K562 (cell line): ENCODE data around the gene CHCHD10. TPM values are rescaled to one million over a fixed set of nuclear protein-coding genes. Genes with fewer than 3 reads are reported as not detected.

Experiments used
- ATAC-seq: fragments of 200-7000 bp; cut with Tn5 transposase; 3 replicates; pipeline ENCODE4 v1.9.1; 2020; ENCODE audit warnings: moderate library complexity
- BruUV-seq: library from RNA; stranded (reverse); fragments of 400-500 nt; replicated peaks from 2 replicates; lab custom pipeline; 2021; lab: Mats Ljungman, UMichigan
- CTCF ChIA-PET: fragments of 300-600 bp; formaldehyde crosslinking; extraction: SDS; loops from one replicate; lab custom pipeline; 2021; ENCODE audit warnings: low intra/inter-chr PET ratio; lab: Yijun Ruan, JAX
- POLR2A ChIA-PET: fragments of 300-600, 350-650 bp; sonication (Branson Sonifier 250); formaldehyde crosslinking; extraction: SDS; loops from one replicate; lab custom pipeline; 2021; ENCODE audit warnings: antibody characterized with exemption, inconsistent platforms; lab: Yijun Ruan, JAX
- DNase-seq, 4 experiments: peaks; one replicate each; pipeline versions ENCODE4 v3.0.0 to v3.0.0-alpha.2; 2011 to 2018; ENCODE audit warnings: low spot score in 3 of 4, mixed read lengths in 3 of 4; ENCODE audit errors: extremely low read depth in 1 of 4
- FAIRE-seq: peaks from 2 replicates; lab custom pipeline; 2011; peaks lifted over from hg19 to GRCh38; lab: Jason Lieb, UNC
- H2AFZ ChIP-seq: 2 replicates; pipeline ENCODE4 v1.6.0; 2011; ENCODE audit warnings: low read depth, low read length, control low read depth, inconsistent platforms
- H3K27ac ChIP-seq: fragments of 200-600 bp; 3 replicates; pipeline ENCODE4 v1.8.0; 2011; ENCODE audit warnings: low read depth, mild to moderate bottlenecking, control low read depth, inconsistent platforms, low read length, moderate library complexity, mixed read lengths; ENCODE audit errors: extremely low read depth
- H3K27me3 ChIP-seq, 2 experiments: fragments of 300-600 bp in 1 of 2; 2 replicates in 1 of 2; 3 replicates in 1 of 2; pipeline versions ENCODE4 v1.6.0 to v1.8.0; 2011; ENCODE audit warnings: inconsistent platforms in 2 of 2, low read length in 2 of 2, mild to moderate bottlenecking in 1 of 2, mixed read lengths in 1 of 2, moderate library complexity in 1 of 2; ENCODE audit not compliant: control insufficient read depth in 2 of 2, insufficient read depth in 2 of 2
- H3K36me3 ChIP-seq: fragments of 300-600 bp; 3 replicates; pipeline ENCODE4 v1.8.0; 2011; ENCODE audit warnings: mild to moderate bottlenecking, low read length, inconsistent platforms; ENCODE audit not compliant: control insufficient read depth, insufficient read depth
- H3K4me1 ChIP-seq, 2 experiments: fragments of 200-600 bp in 1 of 2; replicated peaks in 1 of 2; 2 replicates in 1 of 2; 3 replicates in 1 of 2; pipeline versions ENCODE4 v1.5.1 to v1.8.0; 2011; ENCODE audit warnings: inconsistent platforms in 2 of 2, low read length in 2 of 2, mild to moderate bottlenecking in 1 of 2, mixed read lengths in 1 of 2, moderate library complexity in 1 of 2; ENCODE audit not compliant: control insufficient read depth in 2 of 2, insufficient read depth in 2 of 2
- H3K4me2 ChIP-seq: 2 replicates; pipeline ENCODE4 v1.6.1; 2011; ENCODE audit warnings: low read length, control low read depth, inconsistent platforms, mixed read lengths; ENCODE audit not compliant: insufficient read depth
- H3K4me3 ChIP-seq: fragments of 200-600 bp; sonication (generic), shearing (Covaris generic); 2 replicates; pipeline ENCODE4 v1.5.1; 2016; ENCODE audit warnings: control low read depth, inconsistent platforms
- H3K79me2 ChIP-seq: fragments of 200-600 bp; 3 replicates; pipeline ENCODE4 v1.8.0; 2011; ENCODE audit warnings: low read length, inconsistent platforms; ENCODE audit not compliant: control insufficient read depth, insufficient read depth
- H3K9ac ChIP-seq, 2 experiments: 2 replicates each; pipeline versions ENCODE4 v1.6.0 to v1.6.1; 2011; ENCODE audit warnings: low read depth in 2 of 2, low read length in 2 of 2, control low read depth in 1 of 2, inconsistent platforms in 1 of 2, mild to moderate bottlenecking in 1 of 2, mixed read lengths in 1 of 2; ENCODE audit not compliant: insufficient read depth in 1 of 2
- H3K9me1 ChIP-seq: one replicate; pipeline ENCODE4 v1.6.0; 2011; ENCODE audit warnings: inconsistent platforms, mild to moderate bottlenecking, low read length, moderate library complexity; ENCODE audit not compliant: control insufficient read depth, insufficient read depth
- H3K9me3 ChIP-seq: replicated peaks from 2 replicates; pipeline ENCODE4 v1.5.1; 2011; ENCODE audit warnings: low read depth, low read length, inconsistent platforms; ENCODE audit not compliant: control insufficient read depth, insufficient read depth
- H4K20me1 ChIP-seq: replicated peaks from 2 replicates; pipeline ENCODE4 v1.6.1; 2011; ENCODE audit warnings: low read length, inconsistent platforms, mixed read lengths; ENCODE audit not compliant: control insufficient read depth, insufficient read depth
- BCOR ChIP-seq: fragments of 450-650 bp; IDR thresholded peaks from 2 replicates; pipeline ENCODE4 v1.6.1; 2016
- SMARCA4 ChIP-seq: fragments of 450-650 bp; IDR thresholded peaks from 2 replicates; pipeline ENCODE4 v1.6.1; 2016
- SMARCC2 ChIP-seq: fragments of 450-650 bp; IDR thresholded peaks from 2 replicates; pipeline ENCODE4 v1.6.1; 2017; ENCODE audit warnings: antibody characterized with exemption, moderate library complexity, mild to moderate bottlenecking, low read depth
- SMC3 ChIP-seq: conservative IDR thresholded peaks from 2 replicates; pipeline ENCODE4 v1.6.1; 2011; ENCODE audit warnings: low read depth, low read length, improper control_type of control experiment; ENCODE audit not compliant: insufficient read depth
- WGBS: fragments of 100-300 bp; shearing (Covaris generic); methylation state at CpG from one replicate; pipeline ENCODE4 v1.1.6; 2016; ENCODE audit warnings: low coverage, mixed read lengths; ENCODE audit not compliant: insufficient coverage; ENCODE audit errors: missing lambda C conversion rate; 5-methylcytosine and 5-hydroxymethylcytosine counted together
- in situ Hi-C: fragments of 300-500 bp; cut with MboI; formaldehyde crosslinking; loops from 4 replicates; pipeline ENCODE4 v1.15.0; 2018; ENCODE audit warnings: inconsistent platforms, mixed read lengths
- intact Hi-C: fragments of 100-400 bp; cut with micrococcal nuclease; formaldehyde crosslinking; loops from 2 replicates; pipeline ENCODE4 v1.14.2; 2022
- polyA plus RNA-seq, 8 experiments: library from polyadenylated mRNA; depleted of rRNA in 4 of 8; stranded (reverse) in 5 of 8; unstranded in 3 of 8; fragments of >200 nt; fragmentation: Nextera tagmentation in 2 of 8; fragmentation: Illumina TruSeq in 1 of 8; extraction: Ambion mirVana in 2 of 8; extraction: Trizol in 1 of 8; gene quantifications; 2 replicates each; pipeline versions ENCODE4 v1.2.1 to v1.2.3, GENCODE V29; 2011 to 2014; ENCODE audit warnings: inconsistent platforms in 1 of 8, missing spikeins in 1 of 8
- total RNA-seq, 7 experiments: library from RNA; depleted of rRNA in 6 of 7; stranded (reverse); fragments of >200 nt in 6 of 7; fragmentation: Illumina TruSeq in 2 of 7; extraction: Trizol in 2 of 7; gene quantifications; 2 replicates each; pipeline versions ENCODE4 v1.2.1 to v1.2.3, GENCODE V29; 2011 to 2021; ENCODE audit warnings: low replicate concordance in 1 of 7
- TF ChIP-seq, protein P1 (sequence below): sonication (generic); formaldehyde crosslinking; IDR thresholded peaks from 2 replicates; pipeline ENCODE4 v1.8.1; 2023; ENCODE audit warnings: mild to moderate bottlenecking, missing genetic modification reagents
- TF ChIP-seq, protein P2 (sequence below): fragments of 250-450 bp; sonication (Bioruptor Pico); IDR thresholded peaks from 2 replicates; pipeline ENCODE4 v1.6.1; 2021; ENCODE audit warnings: mild to moderate bottlenecking

Gene CHCHD10
- total and polyA plus RNA-seq, 9 of the 15 experiments (the other 6 are each of a cell fraction or from before 2014, with no cell fraction given): 15.2 to 292 (median 102) TPM

DNA sequence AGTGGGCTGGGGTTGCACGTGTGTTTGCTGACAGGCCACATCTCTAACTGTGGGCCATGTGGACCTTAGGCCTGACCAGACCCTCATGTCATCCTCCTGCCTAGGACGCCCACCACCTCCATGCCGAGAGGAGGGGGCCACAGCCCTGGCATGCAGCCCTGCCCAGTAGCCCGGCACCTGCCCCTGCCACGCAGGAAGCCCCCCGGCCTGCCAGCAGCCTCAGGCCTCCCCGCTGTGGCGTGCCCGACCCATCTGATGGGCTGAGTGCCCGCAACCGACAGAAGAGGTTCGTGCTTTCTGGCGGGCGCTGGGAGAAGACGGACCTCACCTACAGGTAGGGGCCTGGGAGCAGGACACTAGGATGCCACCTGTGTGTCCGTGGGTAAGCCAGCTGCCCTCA, 11.3 kb upstream of the CHCHD10 start:
- H3K9me3 ChIP-seq: no peaks in the 10 kb centered on the region
- no peak overlapping the region for H3K27ac ChIP-seq
- H2AFZ ChIP-seq: no peak overlapping the region
- no peak for TF ChIP-seq SMC3
- no peak for TF ChIP-seq BCOR
- TF ChIP-seq, protein P1, sequence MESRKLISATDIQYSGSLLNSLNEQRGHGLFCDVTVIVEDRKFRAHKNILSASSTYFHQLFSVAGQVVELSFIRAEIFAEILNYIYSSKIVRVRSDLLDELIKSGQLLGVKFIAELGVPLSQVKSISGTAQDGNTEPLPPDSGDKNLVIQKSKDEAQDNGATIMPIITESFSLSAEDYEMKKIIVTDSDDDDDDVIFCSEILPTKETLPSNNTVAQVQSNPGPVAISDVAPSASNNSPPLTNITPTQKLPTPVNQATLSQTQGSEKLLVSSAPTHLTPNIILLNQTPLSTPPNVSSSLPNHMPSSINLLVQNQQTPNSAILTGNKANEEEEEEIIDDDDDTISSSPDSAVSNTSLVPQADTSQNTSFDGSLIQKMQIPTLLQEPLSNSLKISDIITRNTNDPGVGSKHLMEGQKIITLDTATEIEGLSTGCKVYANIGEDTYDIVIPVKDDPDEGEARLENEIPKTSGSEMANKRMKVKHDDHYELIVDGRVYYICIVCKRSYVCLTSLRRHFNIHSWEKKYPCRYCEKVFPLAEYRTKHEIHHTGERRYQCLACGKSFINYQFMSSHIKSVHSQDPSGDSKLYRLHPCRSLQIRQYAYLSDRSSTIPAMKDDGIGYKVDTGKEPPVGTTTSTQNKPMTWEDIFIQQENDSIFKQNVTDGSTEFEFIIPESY: no peak
- TF ChIP-seq, protein P2, sequence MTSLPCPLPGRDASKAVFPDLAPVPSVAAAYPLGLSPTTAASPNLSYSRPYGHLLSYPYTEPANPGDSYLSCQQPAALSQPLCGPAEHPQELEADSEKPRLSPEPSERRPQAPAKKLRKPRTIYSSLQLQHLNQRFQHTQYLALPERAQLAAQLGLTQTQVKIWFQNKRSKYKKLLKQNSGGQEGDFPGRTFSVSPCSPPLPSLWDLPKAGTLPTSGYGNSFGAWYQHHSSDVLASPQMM (CRISPR knock-in tag): no peak
- no peak for TF ChIP-seq SMARCC2
- TF ChIP-seq SMARCA4: no peak
- FAIRE-seq (no peak), DNase-seq (no peak), ATAC-seq (no peak)
- no peaks in the 10 kb centered on the region for H4K20me1 ChIP-seq
- H3K27me3 ChIP-seq: no peaks in the 10 kb centered on the region
- no TSS peak for BruUV-seq
- no peaks in the 10 kb centered on the region for H3K9me1 ChIP-seq
- H3K79me2 ChIP-seq: no peaks in the 10 kb centered on the region
- POLR2A ChIA-PET: interaction anchor here (1.1 kb wide), 1 partner anchor 588 kb away, joined by 4 read pairs; no protein-coding TSS in a partner anchor
- no peak overlapping the region for H3K4me2 ChIP-seq
- CTCF ChIA-PET: no interaction called here
- 25% methylated on average over 3 of the region's 16 CpGs for WGBS
- no peaks in the 10 kb centered on the region for H3K36me3 ChIP-seq
- H3K4me3 ChIP-seq: no peak overlapping the region
- in situ Hi-C loops: no loop called here
- intact Hi-C loops: no loop called here
- no peak overlapping the region; a peak in 1 of 4 replicates for H3K9ac ChIP-seq
- peaks cover 0 to 22% of the 10 kb centered on the region in 2 experiments; a peak in 2 of 5 replicates for H3K4me1 ChIP-seq
